ENCODE measurements around the gene ARMC5.

DNA sequence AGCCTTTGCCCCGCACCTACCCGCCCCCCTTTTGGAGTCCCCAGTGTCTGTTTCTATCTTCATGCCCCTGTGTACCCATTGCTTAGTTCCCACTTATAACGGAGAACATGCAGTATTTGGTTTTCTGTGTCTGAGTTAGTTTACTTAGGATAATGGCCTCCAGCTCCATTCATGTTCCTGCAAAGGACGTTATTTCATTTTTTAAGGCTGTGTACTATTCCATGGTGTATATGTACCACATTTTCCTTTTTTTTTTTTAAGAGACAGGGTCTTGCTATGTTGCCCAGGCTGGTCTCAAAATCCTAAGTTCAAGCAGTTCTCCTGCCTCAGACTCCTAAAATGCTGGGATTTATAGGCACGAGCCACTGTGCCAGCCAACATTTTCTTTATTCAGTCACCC is 8.6 kb downstream of the ARMC5 start:
- TF ChIP-seq, protein P1, sequence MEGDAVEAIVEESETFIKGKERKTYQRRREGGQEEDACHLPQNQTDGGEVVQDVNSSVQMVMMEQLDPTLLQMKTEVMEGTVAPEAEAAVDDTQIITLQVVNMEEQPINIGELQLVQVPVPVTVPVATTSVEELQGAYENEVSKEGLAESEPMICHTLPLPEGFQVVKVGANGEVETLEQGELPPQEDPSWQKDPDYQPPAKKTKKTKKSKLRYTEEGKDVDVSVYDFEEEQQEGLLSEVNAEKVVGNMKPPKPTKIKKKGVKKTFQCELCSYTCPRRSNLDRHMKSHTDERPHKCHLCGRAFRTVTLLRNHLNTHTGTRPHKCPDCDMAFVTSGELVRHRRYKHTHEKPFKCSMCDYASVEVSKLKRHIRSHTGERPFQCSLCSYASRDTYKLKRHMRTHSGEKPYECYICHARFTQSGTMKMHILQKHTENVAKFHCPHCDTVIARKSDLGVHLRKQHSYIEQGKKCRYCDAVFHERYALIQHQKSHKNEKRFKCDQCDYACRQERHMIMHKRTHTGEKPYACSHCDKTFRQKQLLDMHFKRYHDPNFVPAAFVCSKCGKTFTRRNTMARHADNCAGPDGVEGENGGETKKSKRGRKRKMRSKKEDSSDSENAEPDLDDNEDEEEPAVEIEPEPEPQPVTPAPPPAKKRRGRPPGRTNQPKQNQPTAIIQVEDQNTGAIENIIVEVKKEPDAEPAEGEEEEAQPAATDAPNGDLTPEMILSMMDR (conservative IDR thresholded peaks at IDR 0.05 in 1 of 2, IDR thresholded peaks at IDR 0.05 in 1 of 2; ENCODE audit: extremely low read depth in 1 of 2, insufficient read depth in 1 of 2, low read depth in 1 of 2, low read length in 2 of 2): no peak
- no peak for TF ChIP-seq EZH2 (IDR thresholded peaks at IDR 0.05; ENCODE audit: borderline replicate concordance, low read length)

Data from mammary epithelial cell (primary cell).